Measurements from ENCODE around the gene TINCR.

TINCR gene

GRCh38 chr19:5512715-5513114, 55.0 kb downstream of the TINCR start:
- DNase-seq (ENCODE audit: low read depth), result no peak

Measured in fibroblast of the conjunctiva (primary cell).